Pancreas (tissue), 10 donors: ENCODE results near the gene NPHP4. TPM values are rescaled to one million over a fixed set of nuclear protein-coding genes. Genes with fewer than 3 reads are reported as not detected.

Experiments
- ATAC-seq, 4 donors: fragments of 200-7000 bp; cut with Tn5 transposase; one replicate each; pipeline versions ENCODE4 v1.8.0 to v1.9.1; 2020; ENCODE audit warnings: mild to moderate bottlenecking in 4 of 4, moderate library complexity in 4 of 4
- DNase-seq, 6 donors: peaks; one replicate each; pipeline ENCODE4 v3.0.0-alpha.2; 2020
- FAIRE-seq: peaks from 2 replicates; lab custom pipeline; 2012; peaks lifted over from hg19 to GRCh38; lab: Jason Lieb, UNC
- H3K27ac ChIP-seq, 4 donors: fragments of 200-600 bp; sonication (generic); 1 replicate in 3 of 4; 2 replicates in 1 of 4; pipeline versions ENCODE4 v1.5.0 to v1.8.0; 2020
- H3K27me3 ChIP-seq, 4 donors: fragments of 200-600 bp; one replicate each; pipeline ENCODE4 v1.8.0; 2021
- H3K36me3 ChIP-seq, 3 donors: fragments of 200-600 bp; sonication (generic) in 1 of 3; one replicate each; pipeline versions ENCODE4 v1.5.0 to v1.8.0; 2020 to 2021
- H3K4me1 ChIP-seq, 3 donors: fragments of 200-600 bp; one replicate each; pipeline ENCODE4 v1.8.0; 2021
- H3K4me3 ChIP-seq, 4 donors: fragments of 200-600 bp; sonication (generic) in 2 of 4; one replicate each; pipeline versions ENCODE4 v1.5.0 to v1.8.0; 2020 to 2021
- H3K9me3 ChIP-seq, 4 donors: fragments of 200-600 bp; one replicate each; pipeline ENCODE4 v1.8.0; 2021
- WGBS, 2 donors: extraction: QIAGEN DNeasy Blood & Tissue Kit; methylation state at CpG; one replicate each; pipeline ENCODE4 v1.1.7; 2013; 5-methylcytosine and 5-hydroxymethylcytosine counted together
- intact Hi-C, 3 donors: fragments of 100-400 bp; cut with DNase I; formaldehyde crosslinking; loops; one replicate each; pipeline versions ENCODE4 v1.11.1 to v1.14.2; 2022
- polyA plus RNA-seq, 2 donors: library from polyadenylated mRNA; stranded (reverse); fragments of 200-250 nt; gene quantifications; one replicate each; pipeline ENCODE4 v1.2.3, GENCODE V29; 2013
- total RNA-seq, 6 donors: library from RNA; stranded (reverse); fragmentation: NEBNext Ultra II Directional in 4 of 6; extraction: Animal tissue kit (Norgen Biotek cat#: 25700) in 4 of 6; gene quantifications; one replicate each; pipeline versions ENCODE4 v1.2.1 to v1.2.4, GENCODE V29; 2021 to 2023
- TF ChIP-seq, protein P1 (sequence below), 4 donors: fragments of 200-600 bp; sonication (generic) in 3 of 4; IDR thresholded peaks; one replicate each; pipeline versions ENCODE4 v1.5.0 to v1.8.0; 2021; ENCODE audit warnings: antibody characterized with exemption in 4 of 4
- donor health status: healthy with polysubstance abuse.
- donor health status: DM: no; HTN: no; CAD: no; lungs with moderate emphysema.
- donor health status: DM: no; HTN: no; CAD: no.
- donor health status: control.
- donor health status: control.
- donor health status: Bipolar disorder and iron deficiency.
- donor health status: DM: yes; HTN: yes; CAD: no.
- donor health status: DM: no; HTN: no; CAD: no.
- donor health status: DM: no; HTN: no; CAD: no.
- donor health status: DM: yes; HTN: yes; CAD: no.

Gene NPHP4
- total and polyA plus RNA-seq, 8 donors, result 4.0 to 9.7 (median 5.7) TPM

DNA sequence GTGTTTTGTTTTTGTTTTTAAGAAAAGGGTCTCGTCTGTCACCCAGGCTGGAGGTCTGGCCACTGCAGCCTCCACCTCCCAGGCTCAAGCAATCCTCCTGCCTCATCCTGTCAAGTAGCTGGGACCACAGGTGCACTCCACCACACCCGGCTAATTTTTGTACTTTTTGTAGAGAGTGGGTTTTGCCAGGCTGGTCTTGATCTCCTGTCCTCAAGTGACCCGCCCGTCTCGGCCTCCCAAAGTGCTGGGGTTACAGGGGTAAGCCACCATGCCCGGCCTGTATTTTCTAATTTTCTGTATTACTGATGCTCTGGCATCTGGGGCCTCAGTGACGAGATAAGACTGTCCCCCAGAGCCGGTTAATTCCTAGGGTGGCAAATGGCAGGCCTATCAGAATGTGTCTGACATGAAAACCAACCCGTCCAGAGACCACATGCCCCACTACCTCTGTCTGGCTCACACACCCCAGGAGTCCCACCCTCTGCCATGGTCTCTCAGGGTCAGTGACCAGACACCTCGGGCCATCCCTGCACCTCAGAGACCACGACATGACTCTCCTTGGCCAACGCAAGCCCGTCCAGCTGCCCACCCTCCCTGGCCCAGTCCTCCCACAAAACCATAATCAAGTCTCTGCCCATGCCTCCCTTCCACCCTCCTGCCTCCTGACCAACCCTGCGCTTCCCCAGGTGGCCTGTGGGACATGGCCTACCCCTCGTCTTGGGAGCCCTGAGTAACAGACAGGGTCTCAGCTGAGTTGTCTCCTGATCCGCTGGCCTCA is 12.5 kb downstream of the NPHP4 start:
- FAIRE-seq (no peak), ATAC-seq (no peak), DNase-seq (peak in 1 of 6 donors; percentile 35)
- no peak overlapping the region for H3K4me3 ChIP-seq
- no peaks in the 10 kb centered on the region for H3K9me3 ChIP-seq
- TF ChIP-seq, protein P1, sequence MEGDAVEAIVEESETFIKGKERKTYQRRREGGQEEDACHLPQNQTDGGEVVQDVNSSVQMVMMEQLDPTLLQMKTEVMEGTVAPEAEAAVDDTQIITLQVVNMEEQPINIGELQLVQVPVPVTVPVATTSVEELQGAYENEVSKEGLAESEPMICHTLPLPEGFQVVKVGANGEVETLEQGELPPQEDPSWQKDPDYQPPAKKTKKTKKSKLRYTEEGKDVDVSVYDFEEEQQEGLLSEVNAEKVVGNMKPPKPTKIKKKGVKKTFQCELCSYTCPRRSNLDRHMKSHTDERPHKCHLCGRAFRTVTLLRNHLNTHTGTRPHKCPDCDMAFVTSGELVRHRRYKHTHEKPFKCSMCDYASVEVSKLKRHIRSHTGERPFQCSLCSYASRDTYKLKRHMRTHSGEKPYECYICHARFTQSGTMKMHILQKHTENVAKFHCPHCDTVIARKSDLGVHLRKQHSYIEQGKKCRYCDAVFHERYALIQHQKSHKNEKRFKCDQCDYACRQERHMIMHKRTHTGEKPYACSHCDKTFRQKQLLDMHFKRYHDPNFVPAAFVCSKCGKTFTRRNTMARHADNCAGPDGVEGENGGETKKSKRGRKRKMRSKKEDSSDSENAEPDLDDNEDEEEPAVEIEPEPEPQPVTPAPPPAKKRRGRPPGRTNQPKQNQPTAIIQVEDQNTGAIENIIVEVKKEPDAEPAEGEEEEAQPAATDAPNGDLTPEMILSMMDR (IDR thresholded peaks at IDR 0.05), result no peak
- WGBS, 2 donors, result 90 to 97% methylated on average over 16 of the region's 16 CpGs
- intact Hi-C loops, result loop anchor here in 2 of 3 donors (5.0 to 10.0 kb wide), 2 partner anchors 465 to 472 kb away; no protein-coding TSS in a partner anchor
- H3K36me3 ChIP-seq, result no peaks in the 10 kb centered on the region
- H3K27me3 ChIP-seq, result no peaks in the 10 kb centered on the region
- no peaks in the 10 kb centered on the region for H3K4me1 ChIP-seq
- H3K27ac ChIP-seq, result no peak overlapping the region

DNA sequence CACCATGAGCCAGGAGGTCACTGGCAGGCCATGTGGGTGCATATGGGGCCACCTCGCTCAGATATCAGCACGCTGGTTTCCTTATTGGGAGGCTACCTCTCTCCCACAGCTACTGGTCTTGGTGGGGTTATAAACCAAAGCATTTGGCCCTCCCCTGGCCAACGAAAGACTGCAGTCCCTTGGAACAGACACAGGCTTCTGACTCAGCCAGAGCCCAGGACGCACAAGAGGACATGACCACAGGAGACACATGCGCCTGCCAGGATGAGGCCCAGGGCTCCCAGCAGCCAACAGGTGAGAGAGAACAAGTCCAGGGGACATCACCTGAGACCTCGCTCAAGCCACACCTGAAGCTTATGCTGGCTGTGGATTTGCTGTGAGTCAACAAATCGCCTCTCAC is 13.8 kb downstream of the NPHP4 start:
- TF ChIP-seq, protein P1 (IDR thresholded peaks at IDR 0.05), result no peak
- ATAC-seq (no peak), DNase-seq (peak in 2 of 6 donors; percentile 41 to 54), FAIRE-seq (no peak)
- no peaks in the 10 kb centered on the region for H3K36me3 ChIP-seq
- no peaks in the 10 kb centered on the region for H3K27me3 ChIP-seq
- WGBS, 2 donors, result 79 to 84% methylated on average over 7 of the region's 7 CpGs
- H3K4me1 ChIP-seq, result no peaks in the 10 kb centered on the region
- H3K27ac ChIP-seq, result no peak overlapping the region
- intact Hi-C loops, result loop anchor here in 2 of 3 donors (5.0 to 10.0 kb wide), 2 partner anchors 464 to 471 kb away; no protein-coding TSS in a partner anchor
- H3K4me3 ChIP-seq, result no peak overlapping the region
- H3K9me3 ChIP-seq, result no peaks in the 10 kb centered on the region

- TF ChIP-seq, protein P1 (IDR thresholded peaks at IDR 0.05), result no peak
- H3K4me3 ChIP-seq, result no peak overlapping the region
- no peaks in the 10 kb centered on the region for H3K36me3 ChIP-seq
- no peaks in the 10 kb centered on the region for H3K9me3 ChIP-seq
- 90 to 91% methylated on average over 25 to 26 of the region's 26 CpGs for WGBS, 2 donors
- no peaks in the 10 kb centered on the region for H3K27me3 ChIP-seq
- ATAC-seq (no peak), DNase-seq (peak in 2 of 6 donors; percentile 47 to 56), FAIRE-seq (no peak)
- H3K27ac ChIP-seq, result no peak overlapping the region
- intact Hi-C loops, result loop anchor here in 2 of 3 donors (5.0 to 10.0 kb wide), 2 partner anchors 463 to 470 kb away; no protein-coding TSS in a partner anchor
- H3K4me1 ChIP-seq, result no peaks in the 10 kb centered on the region
Measured at GRCh38 chr1:5977494-5978444, 14.5 kb downstream of the NPHP4 start.

DNA sequence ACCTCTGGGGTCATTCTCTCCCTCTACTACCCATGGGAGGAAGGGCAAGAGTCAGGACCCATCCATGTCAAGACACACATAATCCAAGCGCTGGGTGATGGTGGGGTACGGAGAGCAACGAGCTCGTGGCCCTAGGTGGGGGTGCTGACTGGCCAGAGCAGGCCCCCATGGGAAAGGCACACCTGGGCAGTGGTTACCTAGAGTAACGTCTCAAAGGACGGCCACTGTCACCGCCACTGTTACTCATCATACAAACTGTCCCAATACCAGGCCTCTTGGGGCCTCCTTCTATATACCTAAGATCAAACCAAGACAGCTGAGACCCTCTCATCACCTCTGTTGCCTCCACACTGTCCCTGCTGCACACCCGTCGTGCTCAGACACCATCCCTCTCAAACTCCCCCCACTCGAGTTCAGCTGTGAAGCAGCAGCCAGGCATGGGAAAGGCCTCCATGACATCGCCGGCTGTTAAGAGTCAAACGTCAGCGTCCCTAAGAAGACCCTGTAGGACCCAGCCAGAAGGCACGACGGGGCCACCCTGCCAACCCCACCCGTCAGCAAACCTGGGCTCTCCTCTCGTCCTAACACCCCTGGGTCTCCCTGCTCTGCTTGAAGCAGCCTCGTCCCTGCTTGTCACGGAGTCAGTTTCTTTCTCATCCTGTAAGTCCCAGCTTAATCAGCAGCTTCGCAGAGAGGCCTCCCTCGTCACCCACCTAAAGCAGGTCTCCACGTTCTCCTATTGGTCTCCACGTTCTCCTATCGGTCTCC is 15.3 kb downstream of the NPHP4 start:
- TF ChIP-seq, protein P1 (IDR thresholded peaks at IDR 0.05), result no peak
- DNase-seq (peak in 1 of 6 donors; percentile 47), ATAC-seq (no peak), FAIRE-seq (no peak)
- no peaks in the 10 kb centered on the region for H3K9me3 ChIP-seq
- no peaks in the 10 kb centered on the region for H3K4me1 ChIP-seq
- H3K4me3 ChIP-seq, result no peak overlapping the region
- 85 to 89% methylated on average over 25 of the region's 25 CpGs for WGBS, 2 donors
- intact Hi-C loops, result loop anchor here in 2 of 3 donors (5.0 to 10.0 kb wide), 2 partner anchors 462 to 470 kb away; no protein-coding TSS in a partner anchor
- no peak overlapping the region for H3K27ac ChIP-seq
- no peaks in the 10 kb centered on the region for H3K27me3 ChIP-seq
- no peaks in the 10 kb centered on the region for H3K36me3 ChIP-seq
